Fibroblast of lung (primary cell): ENCODE data around the gene WDR83. TPM values are rescaled to one million over a fixed set of nuclear protein-coding genes. Genes with fewer than 3 reads are reported as not detected.
A peak's percentile ranks its signal among the peaks of the same experiment; 100 is the strongest.
"Not testable (repeated sequence)": the region's sequence is repeated elsewhere in the genome, so short reads cannot be mapped to it uniquely, and the experiment has no call there.

Experiments used
- DNase-seq, 2 donors: peaks; one replicate each; pipeline versions ENCODE4 v3.0.0 to v3.0.0-alpha.2; 2010; ENCODE audit warnings: low read depth in 2 of 2
- H2AFZ ChIP-seq: 2 replicates; pipeline ENCODE4 v1.5.1; 2012; ENCODE audit warnings: low read length, control low read depth, inconsistent platforms
- H3K27ac ChIP-seq: 2 replicates; pipeline ENCODE4 v1.5.1; 2011; ENCODE audit warnings: low read length, control low read depth; ENCODE audit not compliant: insufficient read depth
- H3K27me3 ChIP-seq: 2 replicates; pipeline ENCODE4 v1.5.1; 2011; ENCODE audit warnings: mild to moderate bottlenecking, low read length; ENCODE audit not compliant: control insufficient read depth, insufficient read depth
- H3K36me3 ChIP-seq: 2 replicates; pipeline ENCODE4 v1.5.1; 2011; ENCODE audit warnings: low read length; ENCODE audit not compliant: control insufficient read depth, insufficient read depth
- H3K4me1 ChIP-seq: 2 replicates; pipeline ENCODE4 v1.5.1; 2011; ENCODE audit warnings: low read length; ENCODE audit not compliant: control insufficient read depth, insufficient read depth; ENCODE audit errors: extremely low read depth
- H3K4me2 ChIP-seq: 2 replicates; pipeline ENCODE4 v1.5.1; 2011; ENCODE audit warnings: low read length, control low read depth; ENCODE audit not compliant: insufficient read depth; ENCODE audit errors: extremely low read depth
- H3K4me3 ChIP-seq, 4 experiments: fragments of 200-600 bp in 1 of 4; sonication (generic) in 1 of 4; replicated peaks in 1 of 4; 2 replicates each; pipeline ENCODE4 v1.5.1; 2011 to 2016; ENCODE audit warnings: low read length in 4 of 4, low read depth in 3 of 4, mild to moderate bottlenecking in 3 of 4, control low read depth in 2 of 4, inconsistent platforms in 1 of 4, mixed read lengths in 1 of 4; ENCODE audit not compliant: insufficient read depth in 1 of 4; ENCODE audit errors: control extremely low read depth in 1 of 4
- H3K79me2 ChIP-seq: 2 replicates; pipeline ENCODE4 v1.5.1; 2012; ENCODE audit warnings: mild to moderate bottlenecking, low read length, inconsistent platforms; ENCODE audit not compliant: control insufficient read depth, insufficient read depth
- H3K9ac ChIP-seq: 2 replicates; pipeline ENCODE4 v1.5.1; 2011; ENCODE audit warnings: mild to moderate bottlenecking, low read length, control low read depth; ENCODE audit not compliant: insufficient read depth
- H3K9me3 ChIP-seq: 2 replicates; pipeline ENCODE4 v1.5.1; 2012; ENCODE audit warnings: low read depth, low read length; ENCODE audit not compliant: control insufficient read depth, insufficient read depth
- H4K20me1 ChIP-seq: 2 replicates; pipeline ENCODE4 v1.5.1; 2011; ENCODE audit warnings: low read length; ENCODE audit not compliant: control insufficient read depth, insufficient read depth; ENCODE audit errors: extremely low read depth
- CTCF ChIP-seq, 2 donors: IDR thresholded peaks in 1 of 2; conservative IDR thresholded peaks in 1 of 2; 1 replicate in 1 of 2; 2 replicates in 1 of 2; pipeline ENCODE4 v1.5.1; 2011 to 2012; ENCODE audit warnings: low read length in 2 of 2, control low read depth in 1 of 2, inconsistent platforms in 1 of 2, low read depth in 1 of 2, mild to moderate bottlenecking in 1 of 2
- EZH2 ChIP-seq: IDR thresholded peaks from 2 replicates; pipeline ENCODE4 v1.5.1; 2012; ENCODE audit warnings: low read length, control low read depth, mild to moderate bottlenecking; ENCODE audit errors: missing control alignments
- polyA plus RNA-seq, 2 donors: library from polyadenylated mRNA; depleted of rRNA in 1 of 2; stranded (reverse) in 1 of 2; unstranded in 1 of 2; fragments of >200 nt; gene quantifications; 2 replicates each; pipeline ENCODE4 v1.2.1, GENCODE V29; 2011 to 2012; ENCODE audit warnings: missing spikeins in 1 of 2
- total RNA-seq: library from RNA; depleted of rRNA; stranded (reverse); fragments of >200 nt; gene quantifications from 2 replicates; pipeline ENCODE4 v1.2.1, GENCODE V29; 2014

The WDR83 gene
- total and polyA plus RNA-seq, 2 donors (not counting 1 experiment from before 2014, with no cell fraction given): 4.1 to 11.7 TPM

GRCh38 chr19:12676384-12676792 is 9.8 kb downstream of the WDR83 start:
- no peak overlapping the region for H3K4me2 ChIP-seq
- H3K27ac ChIP-seq: no peak overlapping the region
- H3K27me3 ChIP-seq: no peaks in the 10 kb centered on the region
- H2AFZ ChIP-seq: no peak overlapping the region
- peaks cover 37% of the 10 kb centered on the region for H3K36me3 ChIP-seq
- peak; percentile 56 to 72 for DNase-seq
- peaks cover 10% of the 10 kb centered on the region for H3K79me2 ChIP-seq
- H3K4me3 ChIP-seq: no peak overlapping the region
- no peak overlapping the region for H3K9ac ChIP-seq
- TF ChIP-seq EZH2: no peak
- peak; percentile 76 to 89 for TF ChIP-seq CTCF (conservative IDR thresholded peaks at IDR 0.05 in 1 of 2, IDR thresholded peaks at IDR 0.05 in 1 of 2; ENCODE audit: low read depth in 1 of 2, low read length in 2 of 2)
- H3K9me3 ChIP-seq: no peaks in the 10 kb centered on the region
- no peaks in the 10 kb centered on the region for H4K20me1 ChIP-seq
- no peaks in the 10 kb centered on the region for H3K4me1 ChIP-seq

DNA sequence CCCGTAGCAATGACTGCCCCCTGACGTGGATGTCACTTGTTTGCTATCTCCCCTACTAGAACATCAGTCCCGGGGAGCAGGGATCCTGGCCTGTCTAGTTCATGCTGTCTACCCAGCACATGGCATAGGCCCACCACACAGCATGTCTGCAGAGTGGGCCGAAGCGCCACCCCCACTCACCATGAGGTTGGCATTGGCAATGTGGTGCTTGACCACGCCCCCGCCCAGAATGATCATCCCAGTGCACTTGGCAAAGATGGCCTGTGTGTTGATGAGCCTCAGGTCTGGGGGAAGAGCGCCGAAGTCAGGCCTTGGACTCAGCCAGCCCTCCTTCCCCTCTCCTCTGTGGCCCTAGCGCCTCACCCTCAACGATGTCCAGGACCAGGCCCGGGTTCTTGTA is 10.3 kb downstream of the WDR83 start:
- no peak overlapping the region for H2AFZ ChIP-seq
- H3K79me2 ChIP-seq: peaks cover 10% of the 10 kb centered on the region
- no peak overlapping the region for H3K27ac ChIP-seq
- DNase-seq: no peak
- H3K4me3 ChIP-seq: no peak overlapping the region
- no peak overlapping the region for H3K4me2 ChIP-seq
- H3K9me3 ChIP-seq: no peaks in the 10 kb centered on the region
- H3K4me1 ChIP-seq: no peaks in the 10 kb centered on the region
- H4K20me1 ChIP-seq: no peaks in the 10 kb centered on the region
- no peak for TF ChIP-seq CTCF (conservative IDR thresholded peaks at IDR 0.05 in 1 of 2, IDR thresholded peaks at IDR 0.05 in 1 of 2; ENCODE audit: low read depth in 1 of 2, low read length in 2 of 2)
- no peak for TF ChIP-seq EZH2
- H3K36me3 ChIP-seq: peaks cover 37% of the 10 kb centered on the region
- H3K27me3 ChIP-seq: no peaks in the 10 kb centered on the region
- no peak overlapping the region for H3K9ac ChIP-seq

- H3K9ac ChIP-seq, H3K9me3 ChIP-seq, H3K27me3 ChIP-seq, H3K4me1 ChIP-seq, H2AFZ ChIP-seq, H3K79me2 ChIP-seq, H3K4me2 ChIP-seq, H4K20me1 ChIP-seq, H3K4me3 ChIP-seq, H3K27ac ChIP-seq, DNase-seq: not testable (repeated sequence)
- H3K36me3 ChIP-seq: peaks cover 31% of the 10 kb centered on the region
These were observed 11.4 kb downstream of the WDR83 start for GRCh38 chr19:12678039-12678438.
